Stimulated activated CD4-positive, alpha-beta T cell treated with anti-CD3 and anti-CD28 coated beads, TNF-alpha, amount 100 ng/mL, for 24 hours (primary cell): ENCODE data around the gene TGIF1.
A peak's percentile ranks its signal among the peaks of the same experiment; 100 is the strongest.

Source experiments
- DNase-seq, 3 experiments: peaks; one replicate each; pipeline ENCODE4 v3.0.0-alpha.2; 2020; ENCODE audit warnings: low read depth in 3 of 3

TGIF1 gene

DNA sequence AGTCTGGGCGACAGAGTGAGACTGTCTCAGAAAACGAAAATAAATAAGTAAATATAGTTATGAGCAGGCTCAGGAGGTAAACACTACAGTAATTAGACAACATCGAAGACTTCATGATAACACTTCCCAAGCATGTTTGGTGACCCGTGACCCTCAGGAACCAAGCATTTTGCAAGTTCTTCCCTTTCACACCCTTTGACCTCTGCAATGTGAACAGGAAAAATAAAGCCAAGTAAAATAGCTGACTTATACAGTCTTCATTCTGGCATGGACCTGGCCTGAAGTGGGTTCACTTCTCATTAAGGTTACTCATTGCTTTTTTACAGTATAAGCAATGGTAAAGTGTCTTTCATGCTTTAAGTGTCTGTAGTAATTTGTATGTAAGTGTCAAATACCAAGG, 15.3 kb upstream of the TGIF1 start:
- no peak for DNase-seq

DNA sequence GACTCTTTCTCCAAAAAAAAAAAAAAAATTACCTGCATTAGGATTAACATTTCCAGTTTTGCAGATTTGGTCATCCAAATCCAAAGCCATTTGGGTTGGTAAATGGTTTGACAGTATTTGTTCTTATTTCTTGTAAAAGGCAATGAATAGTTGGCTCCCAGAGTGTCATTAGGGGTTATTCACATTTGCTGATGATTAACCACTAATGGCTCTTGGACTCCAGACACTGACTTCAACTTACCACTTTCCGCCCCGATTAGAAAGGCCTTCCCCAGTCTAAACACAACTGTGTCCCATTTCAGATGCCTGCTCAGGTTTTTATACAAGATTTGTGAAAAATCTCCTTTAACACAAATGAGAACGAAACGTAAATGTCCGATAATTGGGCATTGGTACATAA, 9.6 kb upstream of the TGIF1 start:
- no peak for DNase-seq

DNA sequence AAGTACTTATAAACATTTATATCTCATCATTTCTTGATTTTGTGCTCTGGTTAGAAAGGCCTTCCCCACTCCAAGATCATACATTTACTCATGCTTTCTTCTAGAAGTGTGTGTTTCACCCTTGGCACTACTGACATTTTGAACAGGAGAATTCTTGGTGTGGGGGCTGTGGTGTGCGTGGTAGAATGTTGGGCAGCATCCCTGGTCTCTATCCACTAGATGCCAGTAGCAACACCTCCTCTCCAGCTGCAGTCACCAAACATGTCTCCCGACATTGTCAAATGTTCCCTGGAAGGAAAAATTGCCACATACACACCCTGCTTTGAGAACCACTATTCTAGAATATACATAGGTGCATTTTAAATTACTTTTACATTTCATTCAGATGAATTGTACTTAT, 8.7 kb upstream of the TGIF1 start:
- DNase-seq, result no peak

- no peak for DNase-seq
Measured at GRCh38 chr18:3442919-3443318, 7.1 kb upstream of the TGIF1 start.

DNA sequence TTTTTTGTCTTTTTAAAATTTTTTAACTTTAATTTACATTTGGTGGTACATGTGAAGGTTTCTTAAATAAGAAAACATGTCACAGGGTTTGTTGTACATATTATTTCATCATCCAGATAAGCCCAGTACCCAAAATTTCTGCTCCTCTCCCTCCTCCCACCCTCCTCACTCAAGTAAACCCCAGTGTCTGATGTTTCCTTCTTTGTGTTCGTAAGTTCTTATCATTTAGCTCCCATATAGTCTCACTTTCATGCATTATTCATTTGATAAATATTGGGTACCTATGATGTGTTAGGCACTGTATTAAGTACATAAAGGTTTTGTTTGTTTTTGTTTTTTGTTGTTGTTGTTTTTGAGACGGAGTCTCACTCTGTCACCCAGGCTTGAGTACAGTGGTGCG, 5.7 kb upstream of the TGIF1 start:
- DNase-seq, result no peak

GRCh38 chr18:3444954-3445353, 5.0 kb upstream of the TGIF1 start:
- no peak for DNase-seq

- no peak for DNase-seq
Measured at GRCh38 chr18:3447068-3447894, 2.7 kb upstream of the TGIF1 start.

DNA sequence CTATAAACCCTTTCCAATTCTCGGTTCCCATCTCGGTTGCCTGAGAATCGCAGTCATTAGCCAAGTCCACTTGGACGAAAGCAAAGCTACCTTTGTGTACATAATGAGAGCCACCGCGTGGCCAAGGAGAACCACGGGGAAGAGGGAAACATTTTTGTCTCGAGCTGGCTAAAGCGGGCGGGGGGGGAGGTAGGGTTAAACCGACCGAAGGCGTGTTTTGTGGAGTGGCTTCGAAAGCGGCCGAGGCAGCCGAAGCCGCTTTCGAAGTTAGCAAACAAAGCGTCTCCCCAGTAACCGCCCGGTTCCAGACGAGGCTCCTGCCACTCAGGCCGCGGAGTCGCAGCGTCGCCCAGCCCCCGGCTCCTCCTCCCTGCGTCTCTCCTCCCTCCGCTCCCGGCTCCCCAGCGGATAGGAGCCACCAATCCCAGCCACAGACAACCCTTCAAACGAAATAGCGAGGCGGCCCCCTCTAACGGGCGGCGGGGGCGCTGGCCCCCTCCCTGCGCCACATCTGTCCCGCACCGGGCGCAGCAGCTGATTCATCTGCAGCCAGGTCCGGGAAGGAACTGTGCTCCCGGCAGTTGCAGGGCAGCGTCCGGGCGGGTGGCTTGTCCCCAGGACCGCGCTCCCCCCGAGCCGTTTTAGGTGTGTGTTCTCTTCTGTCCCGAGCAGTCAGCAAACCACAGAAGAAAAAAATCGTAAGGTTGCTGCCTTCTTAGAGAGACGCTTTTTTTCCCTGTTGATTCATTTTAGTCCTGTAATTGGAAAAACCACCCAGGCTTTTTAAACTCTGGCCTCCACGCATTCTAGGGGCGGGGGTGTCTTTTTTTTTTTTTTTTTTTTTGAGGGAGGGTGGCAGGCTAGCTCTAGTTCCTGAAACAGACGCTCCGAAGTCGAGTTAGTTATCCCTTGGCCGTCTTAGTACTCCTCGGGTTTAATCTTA, 1.8 kb upstream of the TGIF1 start:
- DNase-seq, result peak; percentile 56 to 84 (median 67)

DNA sequence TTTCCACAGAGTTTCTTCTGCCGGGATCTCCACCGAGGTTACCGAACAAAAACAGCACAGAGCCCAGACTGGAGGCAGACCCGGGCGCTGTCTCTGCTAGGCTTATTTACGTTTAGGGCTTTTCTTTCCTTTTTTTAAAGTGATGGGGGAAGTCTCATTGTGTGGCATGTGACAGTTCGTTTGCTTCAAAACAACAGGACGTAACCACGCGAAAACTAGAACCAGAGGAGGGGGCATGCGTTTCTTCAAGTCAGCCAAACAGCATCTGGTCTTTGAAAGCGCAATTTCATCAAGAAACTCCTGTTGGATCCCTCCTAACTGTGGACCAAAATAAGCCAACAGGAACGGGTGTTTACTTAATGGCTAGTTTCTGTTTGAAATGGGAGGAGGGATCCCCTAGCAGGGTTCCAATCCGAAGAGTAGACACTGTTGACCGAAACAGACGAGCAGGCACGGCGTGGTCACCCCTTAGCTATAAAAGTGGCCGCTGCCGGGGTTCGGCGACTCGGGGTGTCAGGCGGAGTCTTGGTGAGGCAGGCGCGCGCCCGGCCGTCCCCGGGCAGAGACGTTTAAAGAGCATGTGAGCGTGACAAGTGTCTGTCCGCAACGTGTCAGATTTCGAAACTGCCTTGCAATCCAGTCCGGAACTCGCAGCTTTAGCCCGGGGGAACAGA, 997 bp upstream of the TGIF1 start:
- DNase-seq, result peak in 2 of 3 experiments; percentile 21 to 60

DNA sequence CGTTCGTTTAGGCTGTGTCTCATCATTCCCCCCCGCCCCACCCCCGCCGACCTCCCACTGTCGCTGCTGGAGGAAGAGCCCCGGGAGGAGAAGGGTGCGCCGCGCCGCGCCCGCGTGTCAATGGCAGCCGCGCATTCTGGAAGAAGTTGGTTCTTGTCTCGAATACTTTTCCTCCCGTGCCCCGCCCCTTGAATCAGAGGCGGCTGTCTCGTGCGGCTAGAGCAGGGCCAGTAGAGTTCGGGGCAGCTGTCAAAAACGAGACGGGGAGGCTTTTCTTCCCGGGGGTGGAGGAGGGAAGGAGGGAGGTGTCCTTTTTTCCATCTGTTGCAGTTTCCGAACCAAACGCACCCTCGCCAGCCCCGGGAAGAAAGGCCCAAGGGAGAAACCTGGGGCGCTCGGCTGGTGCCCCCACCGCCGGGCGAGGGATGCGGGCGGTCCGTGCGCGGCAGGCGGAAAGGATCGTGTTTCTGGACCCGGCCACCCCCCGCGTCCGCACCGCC, 410 bp upstream of the TGIF1 start:
- peak in 2 of 3 experiments; percentile 47 to 74 for DNase-seq

GRCh38 chr18:3450799-3451182, 819 bp downstream of the TGIF1 start:
- no peak for DNase-seq

DNA sequence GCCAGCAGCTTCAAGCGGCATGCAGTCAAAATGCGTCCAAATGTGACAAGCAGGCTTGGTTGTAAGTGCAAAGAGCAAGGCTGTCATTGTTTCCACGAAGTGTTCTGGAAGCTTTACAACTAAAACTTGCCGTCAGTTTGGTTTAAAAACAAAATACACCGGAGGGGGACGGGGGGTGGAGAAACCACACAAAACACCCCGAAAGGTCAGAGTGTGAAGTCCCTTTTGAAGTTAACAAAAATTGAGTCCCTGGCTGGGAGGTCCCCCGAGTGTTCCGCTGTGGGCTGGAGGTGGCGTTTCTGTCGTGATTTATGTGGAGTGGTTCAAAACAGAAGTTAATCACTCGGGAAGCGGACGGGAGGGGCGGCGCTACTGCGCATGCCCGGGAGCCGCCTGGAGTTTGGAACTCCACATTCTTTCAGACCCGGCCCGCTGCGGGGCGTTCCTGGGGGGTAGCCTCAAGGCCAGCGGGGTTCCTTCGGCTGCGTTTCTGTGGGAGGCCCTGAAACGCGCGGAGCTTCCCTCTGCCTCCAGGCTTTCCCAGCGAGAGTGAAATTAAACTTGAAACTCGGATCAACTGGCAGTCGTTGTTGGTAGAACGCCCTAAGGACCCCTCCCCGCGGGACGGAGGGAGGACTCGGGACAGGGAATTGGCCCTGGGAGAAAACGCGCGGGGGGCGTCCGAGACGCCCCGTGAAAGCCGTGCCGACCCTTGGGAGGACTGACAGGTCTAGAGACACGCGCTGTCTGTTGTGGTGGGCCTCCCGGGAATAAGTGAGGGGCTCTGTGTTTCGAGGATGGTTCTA, 1.4 kb downstream of the TGIF1 start:
- DNase-seq, result peak; percentile 76 to 91 (median 79)

GRCh38 chr18:3451989-3452749, 2.2 kb downstream of the TGIF1 start:
- DNase-seq, result peak in 1 of 3 experiments; percentile 25

GRCh38 chr18:3452750-3453539, 3.0 kb downstream of the TGIF1 start:
- no peak for DNase-seq

DNA sequence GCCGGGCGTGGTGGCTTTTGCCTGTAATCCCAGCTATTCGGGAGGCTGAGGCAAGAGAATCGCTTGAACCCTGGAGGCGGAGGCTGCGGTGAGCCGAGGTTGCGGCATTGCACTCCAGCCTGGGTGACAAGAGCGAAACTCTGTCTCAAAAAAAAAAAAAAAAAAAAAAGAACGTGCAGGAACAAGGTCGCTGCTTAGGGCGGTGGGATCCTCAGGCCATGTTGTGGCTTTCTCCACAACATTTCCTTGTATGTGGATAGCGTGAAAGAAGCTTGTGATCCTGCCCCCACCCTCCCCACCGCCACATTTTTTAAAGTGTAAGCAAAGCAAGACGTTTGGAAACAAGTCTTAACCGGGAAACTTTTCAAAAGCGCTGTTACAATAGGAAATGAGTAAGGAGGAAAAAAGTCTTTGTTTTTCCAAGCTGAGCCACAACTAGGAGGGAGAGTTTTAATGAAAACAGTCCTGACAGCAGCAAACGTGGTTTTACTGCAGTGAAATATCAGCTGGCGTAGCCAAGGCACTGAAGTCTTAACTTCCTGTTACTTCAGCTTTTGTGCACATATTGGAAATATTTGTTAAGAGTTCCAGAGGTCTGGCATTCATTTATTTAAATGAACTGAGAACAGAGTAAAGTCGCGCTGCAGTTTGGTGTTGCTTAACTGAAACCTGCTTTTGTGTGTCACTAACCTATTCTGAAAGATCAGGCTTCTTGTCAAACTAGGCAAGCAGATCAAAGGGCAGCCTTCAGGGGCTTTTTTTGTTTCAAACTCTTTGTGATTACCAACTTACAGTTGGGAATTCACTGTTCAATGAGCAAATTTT, 3.8 kb downstream of the TGIF1 start:
- peak in 1 of 3 experiments; percentile 26 for DNase-seq

DNA sequence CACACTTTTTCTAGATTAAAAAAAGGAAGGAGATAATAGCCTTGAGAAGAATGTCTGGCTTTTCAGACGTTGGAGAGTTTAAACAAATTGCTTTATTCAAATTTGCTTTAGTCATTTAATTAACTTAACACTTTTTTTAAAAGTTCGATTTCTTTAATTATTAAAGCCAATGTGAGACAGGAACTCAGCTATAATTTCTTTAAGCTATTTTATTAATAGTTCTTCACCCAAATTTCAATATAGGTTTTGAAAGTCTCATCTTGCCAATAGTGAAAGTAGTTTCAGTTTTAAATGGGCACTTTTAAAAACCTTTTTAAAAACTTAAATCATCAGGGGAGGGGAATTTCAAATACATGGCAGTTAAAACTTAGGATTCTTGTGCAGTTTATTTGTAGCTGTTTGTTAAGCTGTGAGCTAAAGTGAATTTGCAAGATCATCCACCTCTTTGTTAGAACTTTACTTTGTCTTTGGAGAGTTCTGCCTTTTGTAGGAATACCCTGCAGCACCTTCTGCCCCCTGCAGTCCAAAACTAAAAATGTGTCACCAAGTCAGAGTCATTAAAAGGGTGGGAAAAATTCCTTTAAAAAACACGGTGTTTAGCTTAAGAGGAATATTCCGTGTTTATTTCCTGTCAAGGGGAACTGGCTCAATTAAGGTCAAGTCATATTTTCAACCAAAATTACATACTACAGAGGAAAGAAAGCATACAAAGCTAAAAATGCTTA, 4.6 kb downstream of the TGIF1 start:
- DNase-seq, result no peak

DNA sequence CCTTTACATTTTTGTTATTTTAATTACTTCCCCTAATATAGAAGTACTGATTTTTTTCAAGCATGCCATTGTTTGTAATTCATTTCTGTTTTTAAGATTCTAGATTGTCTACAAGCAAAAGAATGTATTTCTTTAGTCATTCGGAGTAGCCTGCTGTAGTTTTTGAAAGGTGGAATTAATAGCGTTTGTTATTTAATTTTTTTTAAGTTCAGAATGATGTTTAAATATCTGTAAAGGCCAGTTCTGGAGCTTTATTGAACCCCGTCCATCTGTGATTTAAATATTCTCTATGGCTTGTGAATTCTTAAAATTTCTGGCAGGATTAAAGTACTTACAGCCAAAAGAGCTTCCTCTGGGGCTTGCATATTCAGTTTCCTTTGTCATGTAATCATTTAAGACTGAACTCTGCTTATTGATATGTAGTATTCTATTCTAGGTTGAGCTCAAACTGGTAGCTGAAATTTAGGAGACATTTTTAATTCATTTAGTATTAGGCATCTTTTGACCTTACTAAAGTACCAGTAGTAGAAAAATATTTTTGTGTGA, 5.2 kb downstream of the TGIF1 start:
- no peak for DNase-seq
